Glutamatergic neuron (in vitro differentiated cells): ENCODE results near the gene DNAAF8. TPM values are rescaled to one million over a fixed set of nuclear protein-coding genes. Genes with fewer than 3 reads are reported as not detected.

Experiments
- DNase-seq: peaks from one replicate; pipeline ENCODE4 v3.0.0; 2022
- H3K27ac Mint-ChIP-seq: one replicate; pipeline ENCODE4 v1.8.0; 2020; ENCODE audit warnings: mild to moderate bottlenecking, mixed read lengths, inconsistent platforms; ENCODE audit not compliant: unreplicated experiment
- H3K27me3 Mint-ChIP-seq: one replicate; pipeline ENCODE4 v1.8.0; 2020; ENCODE audit warnings: mild to moderate bottlenecking, moderate library complexity, mixed read lengths, inconsistent platforms; ENCODE audit not compliant: unreplicated experiment
- H3K36me3 Mint-ChIP-seq: one replicate; pipeline ENCODE4 v1.8.0; 2020; ENCODE audit warnings: mild to moderate bottlenecking, mixed read lengths, inconsistent platforms; ENCODE audit not compliant: unreplicated experiment
- H3K4me1 Mint-ChIP-seq: one replicate; pipeline ENCODE4 v1.8.0; 2020; ENCODE audit warnings: mild to moderate bottlenecking, low read depth, mixed read lengths, inconsistent platforms; ENCODE audit not compliant: unreplicated experiment
- H3K4me3 Mint-ChIP-seq: one replicate; pipeline ENCODE4 v1.8.0; 2020; ENCODE audit warnings: mild to moderate bottlenecking, mixed read lengths, inconsistent platforms; ENCODE audit not compliant: unreplicated experiment
- H3K9me3 Mint-ChIP-seq: one replicate; pipeline ENCODE4 v1.8.0; 2020; ENCODE audit warnings: mild to moderate bottlenecking, moderate library complexity, mixed read lengths, inconsistent platforms; ENCODE audit not compliant: unreplicated experiment
- CTCF ChIP-seq: fragments of 200-600 bp; sonication (generic); IDR thresholded peaks from one replicate; pipeline ENCODE4 v1.5.0; 2021; ENCODE audit not compliant: partially characterized antibody, unreplicated experiment
- total RNA-seq: library from RNA; stranded (reverse); fragmentation: NEBNext Ultra II Directional; extraction: Animal tissue kit (Norgen Biotek cat#: 25700); gene quantifications from one replicate; pipeline ENCODE4 v1.2.1, GENCODE V29; 2021; ENCODE audit not compliant: unreplicated experiment

DNAAF8 gene
- total RNA-seq, 1 donor from 2014 or later = 0.59 TPM

GRCh38 chr16:4747906-4748681 lies 13.8 kb downstream of the DNAAF8 start:
- peak overlapping the region; percentile 23 for H3K4me3 Mint-ChIP-seq
- no peak overlapping the region for H3K27ac Mint-ChIP-seq
- no peak for DNase-seq
- peaks cover 22% of the 10 kb centered on the region for H3K4me1 Mint-ChIP-seq
- peaks cover 4% of the 10 kb centered on the region for H3K9me3 Mint-ChIP-seq
- peaks cover 2% of the 10 kb centered on the region for H3K27me3 Mint-ChIP-seq
- no peak for TF ChIP-seq CTCF
- H3K36me3 Mint-ChIP-seq = no peaks in the 10 kb centered on the region

- no peak for TF ChIP-seq CTCF
- peaks cover 4% of the 10 kb centered on the region for H3K9me3 Mint-ChIP-seq
- DNase-seq = no peak
- no peak overlapping the region for H3K4me3 Mint-ChIP-seq
- no peak overlapping the region for H3K27ac Mint-ChIP-seq
- no peaks in the 10 kb centered on the region for H3K36me3 Mint-ChIP-seq
- H3K27me3 Mint-ChIP-seq = peaks cover 2% of the 10 kb centered on the region
- H3K4me1 Mint-ChIP-seq = peaks cover 19% of the 10 kb centered on the region
Measured at GRCh38 chr16:4748682-4749411, 14.5 kb downstream of the DNAAF8 start.

GRCh38 chr16:4749700-4750257 lies 15.4 kb downstream of the DNAAF8 start:
- no peak overlapping the region for H3K4me3 Mint-ChIP-seq
- no peak for TF ChIP-seq CTCF
- H3K27ac Mint-ChIP-seq = no peak overlapping the region
- peaks cover 4% of the 10 kb centered on the region for H3K9me3 Mint-ChIP-seq
- H3K36me3 Mint-ChIP-seq = no peaks in the 10 kb centered on the region
- peaks cover 2% of the 10 kb centered on the region for H3K27me3 Mint-ChIP-seq
- peaks cover 19% of the 10 kb centered on the region for H3K4me1 Mint-ChIP-seq
- DNase-seq = no peak

- peaks cover 4% of the 10 kb centered on the region for H3K9me3 Mint-ChIP-seq
- no peak for DNase-seq
Measured at GRCh38 chr16:4750896-4751295, 16.6 kb downstream of the DNAAF8 start.

More at GRCh38 chr16:4750896-4751295, 16.6 kb downstream of the DNAAF8 start:
- Mint-ChIP-seq H3K4me3 (no peak overlapping the region), H3K27me3 (peaks cover 2% of the 10 kb centered on the region), H3K36me3 (peaks cover 6% of the 10 kb centered on the region), H3K4me1 (peaks cover 18% of the 10 kb centered on the region), H3K27ac (no peak overlapping the region)
- no peak for TF ChIP-seq CTCF
